Smooth muscle cell of the pulmonary artery (primary cell): ENCODE results near the gene HCRTR2. TPM values are rescaled to one million over a fixed set of nuclear protein-coding genes. Genes with fewer than 3 reads are reported as not detected.

Experiments
- total RNA-seq: library from RNA; depleted of rRNA; stranded (reverse); fragments of >200 nt; gene quantifications from 2 replicates; pipeline ENCODE4 v1.2.3, GENCODE V29; 2014

HCRTR2 gene
- total RNA-seq, result not detected in 2 replicates

GRCh38 chr6:55174211-55175026, at the start of gene HCRTR2:
Gene HCRTR2 (plus strand): TSS chr6:55174515. CDS start chr6:55174588, 73 bp downstream.

GRCh38 chr6:55327169-55327568, 152.9 kb downstream of the HCRTR2 start, which contains the start of gene GFRAL:
Gene GFRAL (plus strand): TSS chr6:55327469. CDS start chr6:55327555, 86 bp downstream.

Other genes starting within 250 kb of the HCRTR2 start
- gene GFRAL, start 153.0 kb downstream of the HCRTR2 start, total RNA-seq, result not detected in 2 replicates